ENCODE measurements around the gene CRY1. TPM values are rescaled to one million over a fixed set of nuclear protein-coding genes. Genes with fewer than 3 reads are reported as not detected.

CRY1 gene
- total and polyA plus RNA-seq, 9 of the 15 experiments (the other 6 are each of a cell fraction or from before 2014, with no cell fraction given), result 8.7 to 33.3 (median 25.2) TPM

GRCh38 chr12:106956048-106956578 is 137.2 kb downstream of the CRY1 start:
- H3K9me3 ChIP-seq (replicated peaks; ENCODE audit: control insufficient read depth, insufficient read depth, low read depth, low read length), result no peaks in the 10 kb centered on the region
- POLR2A ChIA-PET, result interaction anchor here (0.6 to 3.5 kb wide), 19 partner anchors 10 to 1089 kb away, joined by 3 to 28 read pairs (median 5); partner anchors contain the start of genes CRY1 and MTERF2
- DNase-seq (ENCODE audit: extremely low read depth in 1 of 4, low spot score in 3 of 4), result peak; percentile 59 to 70 (median 69)
- in situ Hi-C loops (cut with MboI), result no loop called here
- H3K79me2 ChIP-seq (ENCODE audit: control insufficient read depth, insufficient read depth, low read length), result peaks cover 75% of the 10 kb centered on the region
- H3K4me2 ChIP-seq (ENCODE audit: insufficient read depth, low read length), result peak overlapping the region; percentile 97
- ATAC-seq, result peak; percentile 39
- no peaks in the 10 kb centered on the region; the same call in 2 of the 3 replicates for H3K36me3 ChIP-seq (ENCODE audit: control insufficient read depth, insufficient read depth, low read length)
- no peaks in the 10 kb centered on the region for H3K27me3 ChIP-seq (ENCODE audit: control insufficient read depth in 2 of 2, insufficient read depth in 2 of 2, low read length in 2 of 2)
- intact Hi-C loops (cut with micrococcal nuclease), result loop anchor here (2.0 kb wide), 2 partner anchors 21 to 31 kb away; partner anchors contain the start of gene MTERF2
- no peak for FAIRE-seq
- peak overlapping the region; percentile 78 for H2AFZ ChIP-seq (ENCODE audit: low read depth, low read length)
- H3K9ac ChIP-seq (ENCODE audit: insufficient read depth in 1 of 2, low read depth in 2 of 2, low read length in 2 of 2), result peak overlapping the region; percentile 79 to 91
- H3K27ac ChIP-seq (ENCODE audit: extremely low read depth, low read depth, low read length), result peak overlapping the region; percentile 87
- H3K9me1 ChIP-seq (ENCODE audit: control insufficient read depth, insufficient read depth, low read length), result no peaks in the 10 kb centered on the region
- 2% methylated on average over 10 of the region's 34 CpGs for WGBS (ENCODE audit: insufficient coverage, low coverage, missing lambda C conversion rate)
- CTCF ChIA-PET (ENCODE audit: low intra/inter-chr PET ratio), result no interaction called here
- H3K4me1 ChIP-seq (replicated peaks in 1 of 2; ENCODE audit: control insufficient read depth in 2 of 2, insufficient read depth in 2 of 2, low read length in 2 of 2), result peaks cover 0 to 18% of the 10 kb centered on the region in 2 experiments; a peak in 3 of 5 replicates
- peak overlapping the region; percentile 85 for H3K4me3 ChIP-seq
- BruUV-seq (replicated peaks), result no TSS peak
- no peaks in the 10 kb centered on the region for H4K20me1 ChIP-seq (replicated peaks; ENCODE audit: control insufficient read depth, insufficient read depth, low read length)
- TF ChIP-seq ZNF444 (CRISPR knock-in tag; IDR thresholded peaks at IDR 0.05), result 0 out of 2 replicates have a peak, but pooled peaks have one; percentile 39
- peak; percentile 3 for TF ChIP-seq RBBP5 (IDR thresholded peaks at IDR 0.05; ENCODE audit: borderline replicate concordance, insufficient read depth, low read length, poor library complexity, severe bottlenecking)
- TF ChIP-seq CAMTA2 (CRISPR knock-in tag; conservative IDR thresholded peaks at IDR 0.05), result 0 out of 2 replicates have a peak, but pooled peaks have one; percentile 24
- 0 out of 2 replicates have a peak, but pooled peaks have one; percentile 6 for TF ChIP-seq FOSL1 (tag; conservative IDR thresholded peaks at IDR 0.05)
- no peak for TF ChIP-seq NR2F6 (CRISPR knock-in tag; IDR thresholded peaks at IDR 0.05)
- peak; percentile 54 for TF ChIP-seq NFIC (IDR thresholded peaks at IDR 0.05)
- peak; percentile 66 for TF ChIP-seq PCBP1 (IDR thresholded peaks at IDR 0.05; ENCODE audit: low read depth, low read length, poor library complexity, severe bottlenecking)
- TF ChIP-seq PRPF4 (IDR thresholded peaks at IDR 0.05; ENCODE audit: insufficient read depth, low read depth, low read length, poor library complexity, severe bottlenecking), result no peak
- peak; percentile 91 for TF ChIP-seq CREB3L1 (IDR thresholded peaks at IDR 0.05; ENCODE audit: borderline replicate concordance, low read depth)
- no peak for TF ChIP-seq STAT5B (CRISPR knock-in tag; IDR thresholded peaks at IDR 0.05)
- peak; percentile 74 for TF ChIP-seq KDM5B (IDR thresholded peaks at IDR 0.05; ENCODE audit: insufficient replicate concordance, low read depth, low read length)
- TF ChIP-seq LEF1 (IDR thresholded peaks at IDR 0.05), result no peak
- 0 out of 2 replicates have a peak, but pooled peaks have one; percentile 15 for TF ChIP-seq POLR2A (conservative IDR thresholded peaks at IDR 0.05)
- peak; percentile 54 for TF ChIP-seq RBFOX2 (IDR thresholded peaks at IDR 0.05; ENCODE audit: low read depth, low read length)
- TF ChIP-seq ZFP36 (IDR thresholded peaks at IDR 0.05; ENCODE audit: low read depth, low read length, partially characterized antibody), result no peak
- no peak for TF ChIP-seq ZC3H11A (IDR thresholded peaks at IDR 0.05; ENCODE audit: low read depth, low read length)
- TF ChIP-seq CHD1 (IDR thresholded peaks at IDR 0.05; ENCODE audit: low read length), result peak; percentile 34
- TF ChIP-seq ETV5 (CRISPR knock-in tag; IDR thresholded peaks at IDR 0.05; ENCODE audit: low read depth), result peak; percentile 26; the same call in 1 of the 2 replicates
- TF ChIP-seq SMARCA4 (IDR thresholded peaks at IDR 0.05), result 0 out of 2 replicates have a peak, but pooled peaks have one; percentile 7
- TF ChIP-seq ZBTB17 (CRISPR knock-in tag; IDR thresholded peaks at IDR 0.05), result peak; percentile 43; the same call in 1 of the 2 replicates
- TF ChIP-seq ELF1 (tag; IDR thresholded peaks at IDR 0.05), result peak; percentile 53; the same call in 1 of the 2 replicates
- TF ChIP-seq NONO (IDR thresholded peaks at IDR 0.05; ENCODE audit: low read depth in 2 of 2, low read length in 1 of 2), result peak in 1 of 2 experiments; percentile 9; a peak in 1 of 4 replicates

Measured in K562 (cell line).